ENCODE results near the gene AFF1.

AFF1 gene

DNA sequence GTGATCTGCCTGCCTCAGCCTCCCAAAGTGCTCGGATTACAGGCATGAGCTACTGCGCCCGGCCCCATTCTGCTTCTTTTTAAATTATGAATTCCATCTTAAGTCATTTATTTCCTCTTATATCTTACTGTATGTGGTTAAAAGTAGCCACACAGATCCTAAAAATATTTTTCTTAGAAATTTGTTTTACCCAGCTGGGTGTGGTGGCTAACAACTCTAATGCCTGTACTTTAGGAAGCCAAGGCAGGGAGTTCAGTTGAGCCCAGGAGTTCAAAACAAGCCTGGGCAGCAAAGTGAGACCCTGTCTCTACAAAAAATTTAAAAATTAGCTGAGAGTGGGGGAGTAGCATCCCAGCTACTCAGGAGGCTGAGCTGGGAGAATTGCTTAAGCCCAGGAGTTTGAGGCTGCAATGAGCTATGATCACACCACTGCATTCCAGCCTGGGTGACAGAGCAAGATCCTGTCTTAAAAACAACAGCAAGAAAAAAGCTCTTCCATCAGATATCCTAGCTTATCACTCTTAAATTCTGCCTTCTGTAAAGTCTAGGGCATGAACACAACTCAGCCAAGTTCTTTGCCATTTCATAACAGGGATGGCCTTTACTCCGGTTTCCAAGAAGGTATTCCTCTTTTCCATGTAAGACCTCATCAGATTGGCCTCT, 15.1 kb upstream of the AFF1 start:
- no peak for DNase-seq

- DNase-seq, result no peak
These were observed 13.1 kb upstream of the AFF1 start for GRCh38 chr4:86921608-86922252.

- DNase-seq, result no peak
These were observed 10.0 kb upstream of the AFF1 start for GRCh38 chr4:86924811-86925210.

GRCh38 chr4:86926435-86927086, 8.2 kb upstream of the AFF1 start:
- no peak for DNase-seq

DNA sequence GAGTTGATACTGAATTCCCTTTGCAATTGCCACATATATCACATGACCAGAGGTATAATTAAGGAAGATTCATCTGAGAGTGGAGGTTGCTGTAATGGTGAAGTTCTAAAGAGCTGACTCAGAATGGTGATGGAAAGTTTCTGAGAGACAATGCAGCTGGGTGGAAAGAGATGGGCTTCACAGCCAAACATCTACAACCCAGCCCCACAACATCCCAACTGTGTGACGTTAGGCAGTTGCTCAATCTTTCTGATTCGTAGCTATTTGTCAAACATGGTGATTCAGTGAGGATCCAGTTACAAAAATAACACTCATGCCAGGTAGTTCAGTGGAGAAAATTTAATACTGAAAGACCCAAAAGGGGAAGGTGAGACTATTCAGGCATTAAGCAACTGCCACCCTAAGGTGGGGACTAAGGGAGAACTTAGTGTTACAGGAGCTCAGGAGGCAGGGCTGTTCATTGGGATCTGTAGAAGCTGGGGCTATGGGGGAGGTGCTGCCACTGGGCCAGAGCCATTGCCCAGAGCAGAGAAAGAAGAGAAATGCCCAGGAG, 6.9 kb upstream of the AFF1 start:
- no peak for DNase-seq

DNA sequence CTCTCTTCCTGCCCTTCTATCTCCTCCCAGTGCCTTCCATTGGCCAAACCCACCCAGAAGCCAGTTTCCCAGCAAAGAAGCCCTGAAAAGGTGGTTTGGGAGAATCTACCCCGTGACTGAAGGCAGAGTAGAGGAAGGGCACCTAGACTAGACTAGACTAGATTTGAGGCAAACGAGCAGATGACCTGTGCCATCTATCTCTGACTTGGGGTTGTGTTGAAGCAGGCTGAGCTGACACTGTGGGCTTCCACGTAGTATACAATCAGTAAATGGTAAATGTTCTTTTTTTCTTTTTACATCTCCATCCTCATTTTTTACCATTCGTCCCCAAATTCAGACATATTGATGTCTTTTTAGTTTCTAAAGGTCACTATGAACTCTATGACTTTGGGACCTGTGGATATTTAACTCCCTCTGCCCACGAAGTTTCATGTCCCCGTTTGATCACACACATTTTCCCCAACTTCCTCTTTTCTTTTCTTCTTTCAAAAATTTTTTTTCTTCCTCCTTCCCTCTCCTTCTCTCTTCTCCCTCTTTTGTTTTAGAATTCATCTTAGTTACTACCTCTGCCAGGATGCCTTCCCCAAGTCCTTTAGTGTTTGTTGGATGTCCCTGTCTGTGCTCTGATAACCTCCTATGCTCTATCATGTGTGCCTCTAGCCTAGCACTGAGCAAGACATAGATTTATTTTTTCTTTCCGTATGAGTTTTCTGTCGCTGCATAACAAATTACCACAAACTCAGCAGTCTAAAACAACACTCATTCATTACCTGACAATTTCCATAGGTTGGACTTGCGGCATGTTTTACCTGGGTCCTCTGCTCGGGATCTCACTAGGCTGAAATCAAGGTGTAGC, 6.2 kb upstream of the AFF1 start:
- no peak for DNase-seq

GRCh38 chr4:86934147-86934770, 552 bp upstream of the AFF1 start:
- peak; percentile 33 for DNase-seq

DNA sequence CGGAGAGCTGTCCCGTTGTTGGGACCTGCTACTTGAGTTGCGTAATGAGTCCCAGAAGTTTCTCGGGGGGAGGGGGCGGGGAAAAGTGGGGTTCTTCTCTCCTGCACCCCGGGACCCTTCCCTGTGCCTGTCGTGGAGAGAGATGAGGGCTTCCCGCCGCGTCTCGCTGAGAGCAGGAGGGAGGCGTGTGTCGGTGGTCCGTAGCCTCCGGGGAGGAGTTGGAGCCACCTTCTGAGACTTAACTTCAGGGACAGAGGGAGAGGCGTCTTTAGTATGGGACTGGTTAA, 698 bp downstream of the AFF1 start:
- DNase-seq, result no peak

DNA sequence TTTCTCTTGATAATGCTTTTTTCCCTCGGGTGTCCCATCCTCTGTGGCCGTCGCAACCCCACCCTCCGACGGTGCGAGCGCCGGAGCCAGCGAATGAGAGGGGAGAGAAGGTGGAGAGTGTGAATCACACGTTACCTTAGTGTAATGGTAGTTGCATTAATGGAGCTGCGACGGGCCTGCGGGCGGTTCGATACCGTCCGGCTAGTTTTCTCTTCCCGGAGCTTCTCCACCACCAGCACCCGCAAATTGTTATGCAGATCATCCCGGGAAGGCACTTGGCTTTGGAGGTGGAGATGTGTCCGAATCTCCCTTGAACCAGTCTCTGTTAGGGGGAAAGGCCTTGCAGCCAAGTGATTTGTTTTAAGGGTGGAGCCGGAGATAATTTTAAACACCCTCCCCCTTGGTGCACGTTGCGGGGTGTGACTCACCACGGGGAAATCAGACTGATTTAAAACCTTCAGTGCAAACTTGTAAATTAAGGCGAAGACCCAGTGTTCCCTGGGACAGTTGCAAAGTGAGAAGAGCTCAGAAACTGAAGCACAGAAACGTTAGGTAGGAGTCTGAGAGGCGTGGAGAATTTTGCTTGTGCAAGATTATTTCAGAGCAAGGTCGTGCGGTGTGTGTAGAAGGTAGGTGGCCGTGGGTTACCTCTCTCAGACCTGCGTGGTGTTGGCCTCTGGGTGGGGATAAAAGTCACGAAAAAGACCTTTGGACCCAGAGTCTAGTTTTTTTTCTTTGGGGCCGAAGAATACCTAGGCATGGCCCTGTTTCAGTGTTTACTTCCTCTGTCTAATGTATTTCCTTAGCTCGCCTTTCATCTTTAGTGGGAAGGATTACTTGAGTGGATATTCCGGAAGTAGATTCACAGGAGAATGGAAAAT, 1.3 kb downstream of the AFF1 start:
- peak; percentile 84 for DNase-seq

DNA sequence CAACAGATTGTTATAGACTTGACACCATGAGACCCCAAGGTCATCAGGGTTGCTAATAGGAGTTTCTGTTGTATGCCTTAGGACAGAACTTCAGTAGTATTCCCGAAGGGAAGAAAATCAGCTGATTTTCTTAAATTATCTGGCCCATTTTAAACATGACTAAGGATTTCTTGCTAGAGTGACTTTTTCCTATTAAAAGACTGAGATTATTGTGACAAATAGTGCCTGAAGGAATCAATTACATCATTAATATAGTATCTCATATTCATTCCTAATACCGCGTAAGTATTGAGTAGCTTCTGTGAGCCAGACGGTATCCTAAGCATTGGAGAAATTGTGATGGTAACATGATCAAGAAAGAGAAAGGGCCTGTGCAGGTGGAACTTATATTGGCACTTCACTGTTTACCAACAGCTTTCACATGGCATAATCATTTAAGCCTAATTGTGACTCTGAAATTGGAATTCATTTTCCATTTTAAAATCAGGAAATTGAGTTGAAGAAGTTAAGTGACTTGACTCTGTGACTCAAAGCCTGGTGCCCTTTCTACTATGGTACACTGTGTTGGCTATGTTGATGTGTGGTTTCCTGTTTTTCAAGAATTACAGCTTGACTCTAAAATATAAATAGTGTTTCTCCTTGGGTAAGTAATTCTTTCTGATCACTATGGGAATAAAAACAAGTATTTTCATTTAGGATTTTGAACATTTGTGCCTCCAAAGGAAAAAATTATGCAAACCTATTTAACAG, 4.1 kb downstream of the AFF1 start:
- DNase-seq, result peak; percentile 25

GRCh38 chr4:86939729-86940575, 5.1 kb downstream of the AFF1 start:
- DNase-seq, result peak; percentile 40

GRCh38 chr4:86940920-86941460, 6.2 kb downstream of the AFF1 start:
- no peak for DNase-seq

DNA sequence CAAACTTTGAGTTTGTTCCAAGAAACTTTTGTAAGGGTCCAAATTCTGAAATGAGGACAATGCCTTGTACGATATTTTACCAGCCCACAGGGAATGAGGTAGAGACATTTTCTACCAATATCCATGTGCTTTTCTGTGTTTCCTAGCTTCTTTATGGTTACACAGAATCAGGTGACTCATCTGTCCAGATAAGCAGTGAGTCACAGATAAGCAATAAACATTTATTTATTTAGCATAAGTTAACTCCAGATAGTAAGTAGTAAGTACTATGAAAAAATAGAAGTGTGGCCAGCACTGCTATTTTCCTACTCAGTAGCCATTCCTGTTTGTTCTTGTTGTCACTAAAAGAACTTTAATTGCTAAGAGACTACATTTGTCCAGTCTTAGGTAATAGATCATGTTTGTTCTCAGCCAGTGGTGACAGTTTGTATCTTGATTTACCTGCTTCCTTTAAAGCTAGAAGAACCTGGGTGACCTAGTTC, 7.4 kb downstream of the AFF1 start:
- DNase-seq, result no peak

GRCh38 chr4:86944964-86945781, 10.4 kb downstream of the AFF1 start:
- DNase-seq, result no peak

GRCh38 chr4:86946868-86947500, 12.2 kb downstream of the AFF1 start:
- no peak for DNase-seq

DNA sequence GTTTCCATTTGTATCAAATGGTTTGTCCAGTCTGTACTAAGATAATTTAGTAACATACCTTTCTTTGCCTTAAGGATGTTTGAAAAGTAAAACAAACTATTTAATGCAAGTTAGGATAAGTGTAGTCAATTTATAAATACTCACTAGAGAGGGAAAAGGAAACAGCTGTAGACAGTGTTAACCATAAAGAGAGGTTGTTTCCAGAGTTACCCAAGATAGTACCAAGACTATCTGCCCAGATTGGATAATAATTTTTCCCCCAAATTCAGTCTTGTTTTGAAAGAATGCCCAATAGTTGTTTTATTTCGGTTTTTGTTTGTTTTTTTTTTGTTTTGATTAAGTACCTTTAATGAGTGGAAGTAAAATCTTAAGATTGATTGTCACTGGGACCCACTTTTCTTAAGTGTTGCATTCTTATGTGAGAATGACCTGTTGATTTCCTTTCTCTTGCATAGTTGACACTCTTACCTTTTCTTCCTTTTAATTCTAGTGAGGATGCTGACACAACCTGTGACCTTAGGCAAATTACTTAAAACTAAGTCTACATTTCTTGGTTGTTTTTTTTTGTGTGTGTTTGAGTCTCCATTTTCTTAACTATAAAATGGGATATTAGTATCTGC, 12.8 kb downstream of the AFF1 start:
- DNase-seq, result no peak

GRCh38 chr4:86948276-86948675, 13.5 kb downstream of the AFF1 start:
- no peak for DNase-seq
